WTC11 (cell line): ENCODE measurements around the gene ILF3.

Source experiments
- ELF4 ChIP-seq: sonication (generic); formaldehyde crosslinking; IDR thresholded peaks from 2 replicates; pipeline ENCODE4 v1.8.1; 2022; ENCODE audit warnings: low read depth, mild to moderate bottlenecking, moderate library complexity, missing genetic modification reagents
- ESRRA ChIP-seq: sonication (generic); formaldehyde crosslinking; IDR thresholded peaks from 2 replicates; pipeline ENCODE4 v1.8.1; 2022; ENCODE audit warnings: mild to moderate bottlenecking, missing genetic modification reagents, borderline replicate concordance
- FOXJ3 ChIP-seq: sonication (generic); formaldehyde crosslinking; IDR thresholded peaks from 2 replicates; pipeline ENCODE4 v1.9.0; 2021; ENCODE audit warnings: missing genetic modification reagents, mild to moderate bottlenecking, borderline replicate concordance
- KAT7 ChIP-seq: sonication (generic); formaldehyde crosslinking; IDR thresholded peaks from 2 replicates; pipeline ENCODE4 v1.8.1; 2023; ENCODE audit warnings: missing genetic modification reagents, mild to moderate bottlenecking, borderline replicate concordance
- NFYB ChIP-seq: sonication (generic); formaldehyde crosslinking; conservative IDR thresholded peaks from 2 replicates; pipeline ENCODE4 v1.8.0; 2022; ENCODE audit warnings: low read depth, missing genetic modification reagents
- NR2C2 ChIP-seq: sonication (generic); formaldehyde crosslinking; IDR thresholded peaks from 2 replicates; pipeline ENCODE4 v1.8.0; 2022; ENCODE audit warnings: mild to moderate bottlenecking, missing genetic modification reagents
- TF ChIP-seq, protein P1 (sequence below): fragments of 200-600 bp; IDR thresholded peaks from 2 replicates; pipeline ENCODE4 v1.8.0; 2022; ENCODE audit warnings: antibody characterized with exemption
- TF ChIP-seq, protein P2 (sequence below): sonication (generic); formaldehyde crosslinking; IDR thresholded peaks from 2 replicates; pipeline ENCODE4 v1.8.0; 2022; ENCODE audit warnings: mild to moderate bottlenecking, missing genetic modification reagents
- TF ChIP-seq, protein P3 (sequence below): sonication (generic); formaldehyde crosslinking; IDR thresholded peaks from 2 replicates; pipeline ENCODE4 v1.8.1; 2022; ENCODE audit warnings: low read depth, mild to moderate bottlenecking, moderate library complexity, missing genetic modification reagents, borderline replicate concordance
- TF ChIP-seq, protein P4 (sequence below): sonication (generic); formaldehyde crosslinking; IDR thresholded peaks from 2 replicates; pipeline ENCODE4 v1.8.0; 2022; ENCODE audit warnings: mild to moderate bottlenecking, missing genetic modification reagents
- TF ChIP-seq, protein P5 (sequence below): sonication (generic); formaldehyde crosslinking; IDR thresholded peaks from 2 replicates; pipeline ENCODE4 v1.8.1; 2023; ENCODE audit warnings: mild to moderate bottlenecking, missing genetic modification reagents, moderate library complexity
- TF ChIP-seq, protein P6 (sequence below): sonication (generic); formaldehyde crosslinking; IDR thresholded peaks from 2 replicates; pipeline ENCODE4 v1.8.1; 2023; ENCODE audit warnings: mild to moderate bottlenecking, missing genetic modification reagents
- TF ChIP-seq, protein P7 (sequence below): fragments of 250-450 bp; sonication (Bioruptor Pico); IDR thresholded peaks from 2 replicates; pipeline ENCODE4 v2.1.2; 2022; ENCODE audit warnings: mild to moderate bottlenecking, moderate library complexity
- TF ChIP-seq, protein P8 (sequence below): sonication (generic); formaldehyde crosslinking; IDR thresholded peaks from 2 replicates; pipeline ENCODE4 v1.8.1; 2023; ENCODE audit warnings: mild to moderate bottlenecking, missing genetic modification reagents, moderate library complexity

DNA sequence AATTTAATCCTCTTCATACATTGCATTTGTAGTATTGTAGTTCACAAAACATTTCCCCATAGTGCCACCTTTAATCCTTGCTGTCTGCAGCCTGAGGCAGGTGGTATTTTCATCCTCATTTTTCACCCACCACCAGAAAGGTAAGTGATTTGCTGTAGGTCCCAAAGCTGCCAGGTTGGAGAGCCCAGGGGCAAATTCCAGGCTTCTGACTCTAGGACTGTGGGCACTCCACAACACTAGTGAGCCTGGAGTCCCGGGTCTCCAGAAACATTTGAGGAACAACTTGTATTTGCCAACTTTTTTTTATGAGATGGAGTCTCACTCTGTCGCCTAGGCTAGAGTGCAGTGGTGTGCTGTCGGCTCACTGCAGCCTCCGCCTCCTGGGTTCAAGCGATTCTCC is 6.2 kb downstream of the ILF3 start:
- TF ChIP-seq FOXJ3 (CRISPR knock-in tag) (no peak), ELF4 (CRISPR knock-in tag) (no peak), KAT7 (CRISPR knock-in tag) (no peak), NR2C2 (CRISPR knock-in tag) (no peak), ESRRA (CRISPR knock-in tag) (no peak), NFYB (no peak)
- TF ChIP-seq, protein P1, sequence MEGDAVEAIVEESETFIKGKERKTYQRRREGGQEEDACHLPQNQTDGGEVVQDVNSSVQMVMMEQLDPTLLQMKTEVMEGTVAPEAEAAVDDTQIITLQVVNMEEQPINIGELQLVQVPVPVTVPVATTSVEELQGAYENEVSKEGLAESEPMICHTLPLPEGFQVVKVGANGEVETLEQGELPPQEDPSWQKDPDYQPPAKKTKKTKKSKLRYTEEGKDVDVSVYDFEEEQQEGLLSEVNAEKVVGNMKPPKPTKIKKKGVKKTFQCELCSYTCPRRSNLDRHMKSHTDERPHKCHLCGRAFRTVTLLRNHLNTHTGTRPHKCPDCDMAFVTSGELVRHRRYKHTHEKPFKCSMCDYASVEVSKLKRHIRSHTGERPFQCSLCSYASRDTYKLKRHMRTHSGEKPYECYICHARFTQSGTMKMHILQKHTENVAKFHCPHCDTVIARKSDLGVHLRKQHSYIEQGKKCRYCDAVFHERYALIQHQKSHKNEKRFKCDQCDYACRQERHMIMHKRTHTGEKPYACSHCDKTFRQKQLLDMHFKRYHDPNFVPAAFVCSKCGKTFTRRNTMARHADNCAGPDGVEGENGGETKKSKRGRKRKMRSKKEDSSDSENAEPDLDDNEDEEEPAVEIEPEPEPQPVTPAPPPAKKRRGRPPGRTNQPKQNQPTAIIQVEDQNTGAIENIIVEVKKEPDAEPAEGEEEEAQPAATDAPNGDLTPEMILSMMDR, result no peak
- TF ChIP-seq, protein P2, sequence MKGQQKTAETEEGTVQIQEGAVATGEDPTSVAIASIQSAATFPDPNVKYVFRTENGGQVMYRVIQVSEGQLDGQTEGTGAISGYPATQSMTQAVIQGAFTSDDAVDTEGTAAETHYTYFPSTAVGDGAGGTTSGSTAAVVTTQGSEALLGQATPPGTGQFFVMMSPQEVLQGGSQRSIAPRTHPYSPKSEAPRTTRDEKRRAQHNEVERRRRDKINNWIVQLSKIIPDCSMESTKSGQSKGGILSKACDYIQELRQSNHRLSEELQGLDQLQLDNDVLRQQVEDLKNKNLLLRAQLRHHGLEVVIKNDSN (CRISPR knock-in tag), result no peak
- TF ChIP-seq, protein P3, sequence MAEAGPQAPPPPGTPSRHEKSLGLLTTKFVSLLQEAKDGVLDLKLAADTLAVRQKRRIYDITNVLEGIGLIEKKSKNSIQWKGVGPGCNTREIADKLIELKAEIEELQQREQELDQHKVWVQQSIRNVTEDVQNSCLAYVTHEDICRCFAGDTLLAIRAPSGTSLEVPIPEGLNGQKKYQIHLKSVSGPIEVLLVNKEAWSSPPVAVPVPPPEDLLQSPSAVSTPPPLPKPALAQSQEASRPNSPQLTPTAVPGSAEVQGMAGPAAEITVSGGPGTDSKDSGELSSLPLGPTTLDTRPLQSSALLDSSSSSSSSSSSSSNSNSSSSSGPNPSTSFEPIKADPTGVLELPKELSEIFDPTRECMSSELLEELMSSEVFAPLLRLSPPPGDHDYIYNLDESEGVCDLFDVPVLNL, result no peak
- TF ChIP-seq, protein P4, sequence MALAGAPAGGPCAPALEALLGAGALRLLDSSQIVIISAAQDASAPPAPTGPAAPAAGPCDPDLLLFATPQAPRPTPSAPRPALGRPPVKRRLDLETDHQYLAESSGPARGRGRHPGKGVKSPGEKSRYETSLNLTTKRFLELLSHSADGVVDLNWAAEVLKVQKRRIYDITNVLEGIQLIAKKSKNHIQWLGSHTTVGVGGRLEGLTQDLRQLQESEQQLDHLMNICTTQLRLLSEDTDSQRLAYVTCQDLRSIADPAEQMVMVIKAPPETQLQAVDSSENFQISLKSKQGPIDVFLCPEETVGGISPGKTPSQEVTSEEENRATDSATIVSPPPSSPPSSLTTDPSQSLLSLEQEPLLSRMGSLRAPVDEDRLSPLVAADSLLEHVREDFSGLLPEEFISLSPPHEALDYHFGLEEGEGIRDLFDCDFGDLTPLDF (CRISPR knock-in tag), result no peak
- TF ChIP-seq, protein P5, sequence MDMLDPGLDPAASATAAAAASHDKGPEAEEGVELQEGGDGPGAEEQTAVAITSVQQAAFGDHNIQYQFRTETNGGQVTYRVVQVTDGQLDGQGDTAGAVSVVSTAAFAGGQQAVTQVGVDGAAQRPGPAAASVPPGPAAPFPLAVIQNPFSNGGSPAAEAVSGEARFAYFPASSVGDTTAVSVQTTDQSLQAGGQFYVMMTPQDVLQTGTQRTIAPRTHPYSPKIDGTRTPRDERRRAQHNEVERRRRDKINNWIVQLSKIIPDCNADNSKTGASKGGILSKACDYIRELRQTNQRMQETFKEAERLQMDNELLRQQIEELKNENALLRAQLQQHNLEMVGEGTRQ (CRISPR knock-in tag), result no peak
- TF ChIP-seq, protein P6, sequence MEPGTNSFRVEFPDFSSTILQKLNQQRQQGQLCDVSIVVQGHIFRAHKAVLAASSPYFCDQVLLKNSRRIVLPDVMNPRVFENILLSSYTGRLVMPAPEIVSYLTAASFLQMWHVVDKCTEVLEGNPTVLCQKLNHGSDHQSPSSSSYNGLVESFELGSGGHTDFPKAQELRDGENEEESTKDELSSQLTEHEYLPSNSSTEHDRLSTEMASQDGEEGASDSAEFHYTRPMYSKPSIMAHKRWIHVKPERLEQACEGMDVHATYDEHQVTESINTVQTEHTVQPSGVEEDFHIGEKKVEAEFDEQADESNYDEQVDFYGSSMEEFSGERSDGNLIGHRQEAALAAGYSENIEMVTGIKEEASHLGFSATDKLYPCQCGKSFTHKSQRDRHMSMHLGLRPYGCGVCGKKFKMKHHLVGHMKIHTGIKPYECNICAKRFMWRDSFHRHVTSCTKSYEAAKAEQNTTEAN (CRISPR knock-in tag), result no peak
- TF ChIP-seq, protein P7, sequence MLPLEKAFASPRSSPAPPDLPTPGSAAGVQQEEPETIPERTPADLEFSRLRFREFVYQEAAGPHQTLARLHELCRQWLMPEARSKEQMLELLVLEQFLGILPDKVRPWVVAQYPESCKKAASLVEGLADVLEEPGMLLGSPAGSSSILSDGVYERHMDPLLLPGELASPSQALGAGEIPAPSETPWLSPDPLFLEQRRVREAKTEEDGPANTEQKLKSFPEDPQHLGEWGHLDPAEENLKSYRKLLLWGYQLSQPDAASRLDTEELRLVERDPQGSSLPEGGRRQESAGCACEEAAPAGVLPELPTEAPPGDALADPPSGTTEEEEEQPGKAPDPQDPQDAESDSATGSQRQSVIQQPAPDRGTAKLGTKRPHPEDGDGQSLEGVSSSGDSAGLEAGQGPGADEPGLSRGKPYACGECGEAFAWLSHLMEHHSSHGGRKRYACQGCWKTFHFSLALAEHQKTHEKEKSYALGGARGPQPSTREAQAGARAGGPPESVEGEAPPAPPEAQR (CRISPR knock-in tag), result no peak
- TF ChIP-seq, protein P8, sequence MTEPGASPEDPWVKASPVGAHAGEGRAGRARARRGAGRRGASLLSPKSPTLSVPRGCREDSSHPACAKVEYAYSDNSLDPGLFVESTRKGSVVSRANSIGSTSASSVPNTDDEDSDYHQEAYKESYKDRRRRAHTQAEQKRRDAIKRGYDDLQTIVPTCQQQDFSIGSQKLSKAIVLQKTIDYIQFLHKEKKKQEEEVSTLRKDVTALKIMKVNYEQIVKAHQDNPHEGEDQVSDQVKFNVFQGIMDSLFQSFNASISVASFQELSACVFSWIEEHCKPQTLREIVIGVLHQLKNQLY (CRISPR knock-in tag), result no peak
